M059J (cell line): ENCODE measurements around the gene PSMD1. TPM values are rescaled to one million over a fixed set of nuclear protein-coding genes. Genes with fewer than 3 reads are reported as not detected.
"Not testable (repeated sequence)": the region's sequence is repeated elsewhere in the genome, so short reads cannot be mapped to it uniquely, and the experiment has no call there.

Experiments used
- DNase-seq: peaks from one replicate; pipeline ENCODE4 v3.0.0-alpha.2; 2012; ENCODE audit warnings: low read depth
- total RNA-seq: library from RNA; depleted of rRNA; stranded (reverse); fragments of >200 nt; shearing (Covaris generic); gene quantifications from 2 replicates; pipeline ENCODE4 v1.2.3, GENCODE V29; 2014

Gene PSMD1
- total RNA-seq, 1 experiment from 2014 or later: 109 TPM

GRCh38 chr2:231053846-231054245 is 2.8 kb upstream of the PSMD1 start:
- no peak for DNase-seq

GRCh38 chr2:231057590-231057989 is 923 bp downstream of the PSMD1 start:
- no peak for DNase-seq

- peak; percentile 46 for DNase-seq
These were observed 2.3 kb downstream of the PSMD1 start for GRCh38 chr2:231058761-231059550.

DNA sequence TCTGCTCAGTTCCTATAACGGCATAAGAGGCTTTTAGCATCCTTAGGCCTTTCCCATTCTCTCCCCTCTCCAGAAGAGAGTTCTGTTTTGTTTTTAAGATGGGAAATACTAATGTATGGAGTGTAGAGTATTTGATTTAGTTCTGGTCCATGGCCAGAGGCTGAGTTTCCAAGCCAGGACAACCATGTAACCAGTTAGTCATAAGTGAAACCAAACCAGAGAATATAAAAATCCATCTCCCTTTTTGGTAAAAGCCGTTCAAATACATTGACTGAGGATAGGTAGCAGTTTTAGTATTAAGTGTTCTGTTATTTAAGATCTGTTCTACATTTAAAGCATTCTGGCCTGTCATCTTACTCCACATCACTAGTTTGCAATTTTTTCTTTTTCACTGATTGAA is 3.1 kb downstream of the PSMD1 start:
- DNase-seq: no peak

DNA sequence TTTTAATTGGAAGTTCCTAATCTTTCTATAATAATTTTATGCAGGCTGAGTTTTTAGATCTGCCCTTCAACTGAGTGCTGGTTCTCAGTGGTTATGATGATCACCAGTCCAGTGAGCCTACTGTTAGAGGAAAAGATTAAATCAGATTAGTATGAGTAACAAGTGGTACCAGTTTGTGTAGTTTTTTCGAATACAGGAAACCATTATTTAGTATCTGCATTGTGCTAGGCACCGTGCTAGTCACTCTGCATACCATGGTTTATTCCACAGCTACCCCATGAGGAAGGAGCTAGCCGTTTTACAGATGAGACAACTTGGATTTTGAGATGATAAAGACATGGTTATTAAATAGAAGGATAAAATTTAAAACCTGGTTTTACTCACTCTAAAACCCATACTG is 6.1 kb downstream of the PSMD1 start:
- no peak for DNase-seq

DNA sequence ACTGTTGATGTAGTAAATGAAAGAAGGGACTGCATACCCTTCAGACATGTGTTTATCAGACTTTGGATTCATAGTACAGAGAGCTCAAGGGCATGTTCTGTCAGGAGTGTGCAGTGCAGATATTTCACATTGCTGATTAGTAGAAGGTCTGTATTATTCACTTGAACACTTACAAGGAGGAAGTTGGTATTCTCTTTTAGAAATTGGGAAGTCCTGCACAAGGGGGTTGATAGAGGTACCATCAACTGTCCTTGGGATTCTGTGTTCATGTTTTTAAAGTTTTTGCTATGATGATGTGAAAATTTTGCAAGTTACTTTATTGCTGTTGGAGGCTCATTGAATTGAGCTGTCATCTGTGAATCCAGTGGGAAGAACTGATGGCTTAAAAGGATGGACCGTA is 6.7 kb downstream of the PSMD1 start:
- no peak for DNase-seq

- no peak for DNase-seq
These were observed 9.3 kb downstream of the PSMD1 start for GRCh38 chr2:231065966-231066365.

GRCh38 chr2:231067531-231067930 is 10.9 kb downstream of the PSMD1 start:
- not testable (repeated sequence) for DNase-seq

DNA sequence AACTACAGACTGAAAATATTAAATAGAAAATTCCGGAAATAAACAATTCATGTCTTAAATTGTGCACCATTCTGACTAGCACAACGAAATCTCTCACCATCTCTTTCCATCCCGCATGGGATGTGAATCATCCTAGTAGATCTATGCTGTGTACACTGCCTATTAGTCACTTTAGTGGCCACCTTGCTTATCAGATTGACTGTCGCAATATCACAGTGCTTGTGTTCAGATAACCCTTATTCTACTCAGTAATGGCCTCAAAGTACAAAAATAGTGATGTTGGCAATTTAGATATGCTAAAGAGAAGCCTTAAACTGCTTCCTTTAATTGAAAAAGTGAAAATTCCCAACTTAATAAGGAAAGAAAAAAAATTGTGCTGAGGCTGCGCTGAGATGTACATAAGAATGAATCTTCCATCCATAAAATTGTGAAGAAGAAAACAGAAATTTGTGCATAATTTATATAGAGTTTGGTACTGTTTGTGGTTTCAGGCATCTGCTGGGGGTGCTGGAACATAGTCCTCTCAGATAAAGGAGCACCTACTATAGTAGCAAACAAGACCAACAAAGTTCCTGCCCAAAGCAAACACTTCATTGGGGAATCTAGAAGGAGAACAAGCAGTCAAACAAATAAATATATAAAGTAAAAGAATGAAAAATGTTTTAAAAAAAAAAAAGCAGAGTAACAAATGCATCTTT is 12.0 kb downstream of the PSMD1 start:
- DNase-seq: peak; percentile 76

GRCh38 chr2:231069379-231070054 is 12.8 kb downstream of the PSMD1 start:
- no peak for DNase-seq

DNA sequence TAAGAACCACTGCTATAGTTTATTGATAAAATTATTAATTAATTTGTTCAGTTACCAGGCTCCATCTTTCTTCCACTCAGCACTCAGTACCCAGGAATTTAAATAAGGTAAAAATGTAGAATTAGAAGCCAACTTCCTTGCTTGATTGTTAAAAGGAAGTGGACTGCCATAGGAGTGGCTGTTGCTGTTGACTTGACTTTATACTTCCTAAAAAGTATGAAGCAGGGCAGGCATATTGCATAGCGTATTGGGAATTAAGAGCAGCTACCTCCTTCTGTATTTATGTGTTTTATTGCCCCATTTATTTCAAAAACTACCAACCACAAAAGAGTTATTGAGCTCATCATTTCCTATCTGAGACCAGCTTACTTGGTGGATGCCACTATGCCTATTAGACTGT is 27.9 kb downstream of the PSMD1 start:
- DNase-seq: no peak

GRCh38 chr2:231088754-231089153 is 32.1 kb downstream of the PSMD1 start:
- no peak for DNase-seq

- no peak for DNase-seq
These were observed 37.3 kb downstream of the PSMD1 start for GRCh38 chr2:231093933-231094332.

DNA sequence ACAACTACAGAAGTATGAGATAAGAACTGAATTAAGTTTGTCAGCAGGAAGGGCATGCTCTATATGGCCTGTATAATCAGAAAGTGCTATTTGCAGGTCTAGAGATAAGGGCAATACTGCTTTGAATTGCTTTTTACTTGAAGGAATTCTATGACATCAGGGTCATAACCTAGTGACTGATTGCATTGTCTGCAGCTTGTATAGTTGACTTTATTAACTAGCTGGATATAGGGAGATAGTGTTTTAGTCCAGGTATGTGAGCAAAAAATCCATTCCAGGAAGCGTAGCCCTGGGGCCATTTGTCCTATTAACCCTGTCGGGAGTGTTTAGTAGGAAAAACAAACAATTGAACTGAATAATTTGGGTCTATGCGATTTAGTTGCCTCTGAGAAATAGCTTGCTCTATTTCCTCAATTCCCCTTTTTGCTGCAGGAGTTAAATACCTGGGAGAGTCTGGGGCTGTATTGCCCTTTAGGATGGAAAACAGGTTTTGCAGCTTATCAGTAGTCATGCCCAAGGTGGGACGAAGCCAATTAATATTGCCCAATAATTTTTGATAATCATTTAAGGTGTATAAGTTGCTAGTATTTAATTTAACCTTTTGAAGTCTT is 38.2 kb downstream of the PSMD1 start:
- no peak for DNase-seq

- no peak for DNase-seq
These were observed 43.3 kb downstream of the PSMD1 start for GRCh38 chr2:231099918-231100317.

DNA sequence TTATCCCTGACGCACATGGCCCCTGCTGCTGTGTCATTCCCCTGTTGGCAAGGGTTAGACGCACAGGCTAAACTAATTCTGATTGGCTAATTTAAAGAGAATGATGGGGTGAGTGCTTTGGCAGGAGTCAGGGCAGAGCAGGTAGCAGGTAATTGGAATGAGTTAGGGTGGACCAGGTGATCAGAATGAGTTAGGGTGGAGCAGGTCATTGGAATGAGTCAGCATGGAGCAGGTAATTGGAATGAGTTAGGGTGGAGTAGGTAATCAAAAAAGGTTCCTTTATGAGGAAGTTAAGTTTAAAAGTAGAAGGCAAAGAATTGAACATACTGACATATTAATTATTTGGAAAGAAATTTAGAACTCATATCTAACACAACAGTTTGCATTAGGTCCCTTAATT is 43.7 kb downstream of the PSMD1 start:
- not testable (repeated sequence) for DNase-seq

- DNase-seq: no peak
These were observed 44.3 kb downstream of the PSMD1 start for GRCh38 chr2:231100990-231101389.

DNA sequence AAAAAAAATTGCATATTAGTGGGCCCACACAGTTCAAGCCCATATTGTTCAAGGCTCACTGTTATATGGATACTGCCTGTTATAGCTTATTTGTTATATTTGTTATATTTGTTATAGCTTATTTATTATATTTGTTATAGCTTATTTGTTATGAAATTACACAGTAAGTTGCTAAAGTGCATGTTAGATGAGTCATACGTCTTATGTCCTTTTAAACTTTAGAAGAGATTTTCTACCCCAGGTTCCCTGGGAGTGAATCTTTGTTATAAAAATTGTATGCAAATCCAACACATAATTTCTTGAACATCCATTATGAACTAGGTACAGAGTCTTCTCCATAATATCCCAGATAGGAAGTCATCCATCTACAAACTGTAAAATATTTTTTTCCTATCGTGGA is 46.1 kb downstream of the PSMD1 start:
- no peak for DNase-seq

- DNase-seq: peak; percentile 60
These were observed 47.5 kb downstream of the PSMD1 start for GRCh38 chr2:231104115-231104713.

DNA sequence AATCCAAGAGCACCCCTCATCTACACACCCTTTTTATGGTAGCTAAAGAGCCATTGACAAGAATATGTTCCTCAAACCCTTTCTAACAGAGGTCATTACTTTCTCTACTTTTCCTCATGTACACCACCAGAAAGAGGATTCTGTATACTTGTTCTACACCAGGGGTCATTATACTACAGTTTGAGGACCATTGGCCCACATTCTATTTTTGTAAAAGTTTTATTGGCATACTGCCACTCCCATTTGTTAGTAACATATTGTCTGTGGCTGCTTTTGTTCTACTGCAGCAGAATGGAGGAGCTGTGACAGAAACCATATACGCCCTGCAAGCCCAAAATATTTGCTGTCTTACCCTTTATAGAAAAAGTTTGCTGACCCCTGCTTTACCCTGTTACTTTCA is 53.9 kb downstream of the PSMD1 start:
- peak; percentile 55 for DNase-seq

DNA sequence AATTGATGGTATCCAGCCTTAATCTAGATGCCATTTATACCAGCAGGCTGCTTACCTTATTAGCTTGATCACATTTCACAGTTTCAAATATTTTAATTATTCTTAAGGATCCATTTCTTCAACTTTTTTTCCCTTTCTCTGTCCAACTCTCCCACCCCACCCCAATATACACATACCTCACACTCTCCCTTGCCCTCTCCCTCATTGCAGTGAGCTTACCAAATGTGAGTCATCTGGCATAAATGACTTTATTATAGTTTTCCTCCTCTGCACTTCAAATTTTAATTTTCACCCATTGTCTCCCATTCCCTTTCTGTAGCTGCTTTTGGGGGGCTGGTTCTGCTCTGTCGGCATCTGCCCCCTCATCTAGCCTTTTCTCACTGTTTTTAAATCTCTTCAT is 55.3 kb downstream of the PSMD1 start:
- peak; percentile 50 for DNase-seq

- no peak for DNase-seq
These were observed 56.8 kb downstream of the PSMD1 start for GRCh38 chr2:231113489-231113888.
